OCI-LY1 (cell line): Measurements from ENCODE around the gene LCNL1.

ENCODE experiments used
- H2AFZ ChIP-seq: fragments of 200-600 bp; sonication (generic), shearing (Covaris generic); 2 replicates; pipeline ENCODE4 v1.6.0; 2014; ENCODE audit warnings: antibody characterized with exemption, mild to moderate bottlenecking, low read length
- H3F3A ChIP-seq: fragments of 200-600 bp; sonication (generic), shearing (Covaris generic); 2 replicates; pipeline ENCODE4 v1.6.0; 2014; ENCODE audit warnings: mild to moderate bottlenecking, antibody characterized with exemption, low read length, moderate library complexity; ENCODE audit not compliant: insufficient read depth
- H3K27ac ChIP-seq: fragments of 200-600 bp; sonication (generic); 2 replicates; pipeline ENCODE4 v1.5.1; 2014; ENCODE audit warnings: low read length, mixed run types, mild to moderate bottlenecking, low read depth; ENCODE audit not compliant: poor library complexity, severe bottlenecking
- H3K27me3 ChIP-seq: fragments of 200-600 bp; sonication (generic); 2 replicates; pipeline ENCODE4 v1.6.0; 2014; ENCODE audit warnings: antibody characterized with exemption, mild to moderate bottlenecking, low read length, moderate library complexity; ENCODE audit not compliant: insufficient read depth
- H3K36me3 ChIP-seq: fragments of 200-600 bp; sonication (generic); 2 replicates; pipeline ENCODE4 v1.6.1; 2014; ENCODE audit warnings: mild to moderate bottlenecking, antibody characterized with exemption, low read length, moderate library complexity, mixed read lengths; ENCODE audit not compliant: insufficient read depth
- H3K4me1 ChIP-seq: fragments of 200-600 bp; sonication (generic); 2 replicates; pipeline ENCODE4 v1.5.1; 2014; ENCODE audit warnings: mild to moderate bottlenecking, low read length, moderate library complexity; ENCODE audit not compliant: insufficient read depth, severe bottlenecking
- H3K4me2 ChIP-seq: fragments of 200-600 bp; sonication (generic), shearing (Covaris generic); 2 replicates; pipeline ENCODE4 v1.6.1; 2014; ENCODE audit warnings: low read length
- H3K4me3 ChIP-seq: fragments of 200-600 bp; sonication (generic); 2 replicates; pipeline ENCODE4 v1.5.1; 2014; ENCODE audit warnings: low read length, low read depth, mild to moderate bottlenecking, mixed read lengths; ENCODE audit not compliant: poor library complexity, severe bottlenecking
- H3K79me2 ChIP-seq: fragments of 200-600 bp; shearing (Covaris generic); 2 replicates; pipeline ENCODE4 v1.6.1; 2016; ENCODE audit warnings: mixed run types, low read length, mixed read lengths; ENCODE audit not compliant: insufficient read depth
- H3K9ac ChIP-seq: fragments of 200-600 bp; sonication (generic), shearing (Covaris generic); 2 replicates; pipeline ENCODE4 v1.6.1; 2014; ENCODE audit warnings: mild to moderate bottlenecking, low read length, mixed read lengths
- H3K9me2 ChIP-seq: fragments of 200-600 bp; sonication (generic), shearing (Covaris generic); 2 replicates; pipeline ENCODE4 v1.6.1; 2014; ENCODE audit warnings: low read depth, mild to moderate bottlenecking, low read length, mixed read lengths
- H3K9me3 ChIP-seq: fragments of 200-600 bp; shearing (Covaris generic); 2 replicates; pipeline ENCODE4 v1.6.1; 2014; ENCODE audit warnings: low read length, mixed read lengths
- H4K20me1 ChIP-seq: fragments of 200-600 bp; sonication (generic), shearing (Covaris generic); 2 replicates; pipeline ENCODE4 v1.6.0; 2016; ENCODE audit warnings: mild to moderate bottlenecking, low read length; ENCODE audit not compliant: insufficient read depth
- CTCF ChIP-seq: fragments of 200-600 bp; sonication (generic), shearing (Covaris generic); IDR thresholded peaks from 2 replicates; pipeline ENCODE4 v1.5.1; 2017; ENCODE audit warnings: mild to moderate bottlenecking, antibody characterized with exemption, low read length, moderate library complexity, mixed read lengths
- EZH2 ChIP-seq: fragments of 200-600 bp; sonication (generic), shearing (Covaris generic); IDR thresholded peaks from 2 replicates; pipeline ENCODE4 v1.8.0; 2017; ENCODE audit warnings: borderline replicate concordance, mixed run types, mild to moderate bottlenecking, antibody characterized with exemption, low read length, moderate library complexity, mixed read lengths

LCNL1 gene

GRCh38 chr9:137022662-137023008 is 39.8 kb downstream of the LCNL1 start:
- no peaks in the 10 kb centered on the region for H3K9me3 ChIP-seq
- H3K9ac ChIP-seq, result no peak overlapping the region
- no peak for TF ChIP-seq EZH2
- no peak for TF ChIP-seq CTCF
- H3K9me2 ChIP-seq, result no peaks in the 10 kb centered on the region
- H3K36me3 ChIP-seq, result no peaks in the 10 kb centered on the region
- peaks cover 7% of the 10 kb centered on the region for H3K27me3 ChIP-seq
- no peak overlapping the region for H2AFZ ChIP-seq
- no peak overlapping the region for H3K27ac ChIP-seq
- no peaks in the 10 kb centered on the region for H3F3A ChIP-seq
- no peaks in the 10 kb centered on the region for H4K20me1 ChIP-seq
- peaks cover 10% of the 10 kb centered on the region for H3K4me1 ChIP-seq
- no peaks in the 10 kb centered on the region for H3K79me2 ChIP-seq
- H3K4me3 ChIP-seq, result no peak overlapping the region
- no peak overlapping the region for H3K4me2 ChIP-seq

- Histone ChIP-seq H3K4me1 (peaks cover 10% of the 10 kb centered on the region), H3K9me2 (no peaks in the 10 kb centered on the region), H2AFZ (no peak overlapping the region), H3K27me3 (peaks cover 7% of the 10 kb centered on the region), H3K9ac (no peak overlapping the region), H3K36me3 (no peaks in the 10 kb centered on the region), H3K9me3 (no peaks in the 10 kb centered on the region), H3F3A (no peaks in the 10 kb centered on the region), H3K27ac (no peak overlapping the region), H3K79me2 (no peaks in the 10 kb centered on the region), H4K20me1 (no peaks in the 10 kb centered on the region), H3K4me2 (no peak overlapping the region), H3K4me3 (no peak overlapping the region)
- TF ChIP-seq CTCF, result no peak
- TF ChIP-seq EZH2, result no peak
These were observed 40.4 kb downstream of the LCNL1 start for GRCh38 chr9:137023157-137023556.

- peaks cover 7% of the 10 kb centered on the region for H3K27me3 ChIP-seq
- H2AFZ ChIP-seq, result no peak overlapping the region
- no peak overlapping the region for H3K4me2 ChIP-seq
- no peaks in the 10 kb centered on the region for H3K9me3 ChIP-seq
- H3K79me2 ChIP-seq, result no peaks in the 10 kb centered on the region
- H3K27ac ChIP-seq, result no peak overlapping the region
- no peaks in the 10 kb centered on the region for H4K20me1 ChIP-seq
- no peak overlapping the region for H3K4me3 ChIP-seq
- TF ChIP-seq EZH2 (no peak), CTCF (no peak)
- H3K4me1 ChIP-seq, result peaks cover 13% of the 10 kb centered on the region
- H3F3A ChIP-seq, result no peaks in the 10 kb centered on the region
- no peak overlapping the region for H3K9ac ChIP-seq
- no peaks in the 10 kb centered on the region for H3K36me3 ChIP-seq
- no peaks in the 10 kb centered on the region for H3K9me2 ChIP-seq
These were observed 40.8 kb downstream of the LCNL1 start for GRCh38 chr9:137023583-137023991.
